HG02943 (cell line): ENCODE data around the gene GPR15.
A peak's percentile ranks its signal among the peaks of the same experiment; 100 is the strongest.

ENCODE experiments used
- ATAC-seq: cut with Tn5 transposase; IDR thresholded peaks from one replicate; pipeline ENCODE4 v1.9.1; 2021; ENCODE audit warnings: mild to moderate bottlenecking, low read depth, moderate library complexity; ENCODE audit not compliant: unreplicated experiment

The GPR15 gene

DNA sequence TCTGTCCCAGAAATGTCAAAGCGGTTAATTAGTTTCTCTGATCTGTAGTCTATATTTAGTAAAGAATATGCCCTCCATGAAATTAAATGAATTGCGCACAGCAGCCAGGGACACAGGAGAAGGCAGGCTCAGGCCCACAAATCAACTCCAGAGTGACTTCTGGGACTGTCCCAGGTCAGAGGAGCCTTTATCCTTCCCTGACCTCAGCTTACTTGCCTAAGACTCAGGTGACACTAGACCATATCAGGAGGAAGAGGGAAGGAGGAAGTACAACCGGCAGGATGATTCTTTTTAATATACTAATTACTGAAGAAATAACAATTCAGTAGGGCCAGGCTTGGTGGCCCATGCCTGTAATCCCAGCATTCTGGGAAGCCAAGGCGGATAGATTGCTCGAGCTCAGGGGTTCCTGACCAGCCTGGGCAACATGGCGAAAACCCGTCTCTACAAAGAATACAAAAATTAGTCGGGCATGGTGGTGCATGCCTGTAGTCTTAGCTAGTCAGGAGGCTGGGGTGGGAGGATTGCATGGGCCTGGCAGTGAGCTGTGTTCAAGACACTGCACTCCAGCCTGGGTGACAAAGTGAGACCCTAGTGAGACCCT, 1.8 kb upstream of the GPR15 start:
- ATAC-seq: no peak

DNA sequence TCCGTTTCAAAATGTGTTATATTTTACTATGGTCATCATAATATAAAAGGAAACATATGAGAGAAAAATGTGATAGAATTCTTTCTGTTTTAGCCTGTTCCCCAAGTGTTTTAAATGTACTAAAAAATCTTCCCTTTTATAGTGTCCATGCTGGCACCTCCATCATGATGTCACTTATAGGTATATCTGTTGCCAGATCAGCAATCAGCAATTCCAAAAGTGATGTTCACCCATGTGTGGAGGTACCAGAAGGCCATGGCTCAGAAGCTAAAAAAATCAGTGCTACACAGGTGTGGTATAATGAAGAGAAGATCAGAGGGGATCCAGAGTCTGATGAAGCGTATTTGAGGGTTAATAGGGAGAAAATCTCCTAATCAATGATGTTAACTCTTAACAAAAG, 1.1 kb upstream of the GPR15 start:
- ATAC-seq: no peak

DNA sequence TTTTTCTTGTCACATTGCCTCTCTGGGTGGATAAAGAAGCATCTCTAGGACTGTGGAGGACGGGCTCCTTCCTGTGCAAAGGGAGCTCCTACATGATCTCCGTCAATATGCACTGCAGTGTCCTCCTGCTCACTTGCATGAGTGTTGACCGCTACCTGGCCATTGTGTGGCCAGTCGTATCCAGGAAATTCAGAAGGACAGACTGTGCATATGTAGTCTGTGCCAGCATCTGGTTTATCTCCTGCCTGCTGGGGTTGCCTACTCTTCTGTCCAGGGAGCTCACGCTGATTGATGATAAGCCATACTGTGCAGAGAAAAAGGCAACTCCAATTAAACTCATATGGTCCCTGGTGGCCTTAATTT, 478 bp downstream of the GPR15 start:
- peak; percentile 6 for ATAC-seq

DNA sequence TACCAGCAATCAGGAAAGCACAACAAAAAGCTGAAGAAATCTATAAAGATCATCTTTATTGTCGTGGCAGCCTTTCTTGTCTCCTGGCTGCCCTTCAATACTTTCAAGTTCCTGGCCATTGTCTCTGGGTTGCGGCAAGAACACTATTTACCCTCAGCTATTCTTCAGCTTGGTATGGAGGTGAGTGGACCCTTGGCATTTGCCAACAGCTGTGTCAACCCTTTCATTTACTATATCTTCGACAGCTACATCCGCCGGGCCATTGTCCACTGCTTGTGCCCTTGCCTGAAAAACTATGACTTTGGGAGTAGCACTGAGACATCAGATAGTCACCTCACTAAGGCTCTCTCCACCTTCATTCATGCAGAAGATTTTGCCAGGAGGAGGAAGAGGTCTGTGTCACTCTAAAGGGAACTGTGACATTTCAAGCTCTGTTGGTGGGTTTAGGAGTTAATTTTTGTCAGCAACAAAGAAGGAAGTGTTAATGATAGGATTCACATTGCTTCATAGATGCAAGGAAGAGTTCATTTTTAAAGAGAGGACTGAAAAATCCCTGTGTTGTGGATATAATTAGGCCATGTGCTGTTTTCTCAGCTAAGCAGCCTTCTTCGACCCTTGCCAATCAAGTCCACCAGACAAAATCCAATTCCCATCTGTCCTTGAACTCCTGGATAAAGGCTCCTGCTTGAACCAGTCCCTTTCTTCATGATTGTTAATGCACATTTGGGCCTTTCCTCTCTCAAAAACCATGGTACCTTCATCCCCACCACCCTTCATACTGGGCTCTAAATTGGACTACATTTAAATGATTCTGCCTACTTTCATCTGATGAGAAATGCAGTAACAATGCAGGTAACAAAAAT, 1.2 kb downstream of the GPR15 start:
- ATAC-seq: no peak

DNA sequence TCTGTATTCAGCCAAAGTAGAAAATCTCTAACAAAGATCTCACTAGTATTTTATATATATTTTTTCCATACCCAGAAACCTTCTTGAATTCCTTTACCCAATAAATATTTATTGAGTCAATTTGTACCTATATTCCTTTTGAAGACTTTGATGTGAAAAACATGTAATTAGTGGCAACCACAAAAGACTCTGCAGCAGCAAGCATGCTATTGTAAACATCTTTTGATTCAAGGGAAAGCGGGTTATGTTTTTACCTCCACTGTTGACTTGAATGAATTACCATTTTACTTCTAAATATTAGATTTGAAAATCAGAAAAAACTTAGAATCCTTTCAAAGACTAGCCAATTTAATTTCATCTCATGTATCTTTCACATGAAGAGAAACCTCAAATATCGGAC, 2.4 kb downstream of the GPR15 start:
- no peak for ATAC-seq

DNA sequence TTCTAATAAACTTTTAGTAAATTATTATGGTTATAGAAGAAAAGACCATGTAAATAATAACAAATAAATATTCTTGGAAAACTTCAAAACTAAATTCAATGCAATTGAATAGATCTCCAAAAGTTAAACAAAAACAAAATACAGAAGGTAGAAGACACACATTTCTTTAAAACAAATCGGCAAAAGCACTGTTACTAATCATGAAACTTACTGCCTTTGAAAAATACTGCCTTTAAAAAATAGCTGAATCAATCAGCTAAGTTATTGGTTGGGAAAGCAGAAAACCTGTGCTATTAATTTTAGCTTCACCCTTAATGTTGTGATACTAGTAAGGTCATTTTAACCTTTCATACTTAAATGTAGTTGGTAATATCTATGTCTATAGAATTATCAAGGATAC, 3.0 kb downstream of the GPR15 start:
- ATAC-seq: no peak

DNA sequence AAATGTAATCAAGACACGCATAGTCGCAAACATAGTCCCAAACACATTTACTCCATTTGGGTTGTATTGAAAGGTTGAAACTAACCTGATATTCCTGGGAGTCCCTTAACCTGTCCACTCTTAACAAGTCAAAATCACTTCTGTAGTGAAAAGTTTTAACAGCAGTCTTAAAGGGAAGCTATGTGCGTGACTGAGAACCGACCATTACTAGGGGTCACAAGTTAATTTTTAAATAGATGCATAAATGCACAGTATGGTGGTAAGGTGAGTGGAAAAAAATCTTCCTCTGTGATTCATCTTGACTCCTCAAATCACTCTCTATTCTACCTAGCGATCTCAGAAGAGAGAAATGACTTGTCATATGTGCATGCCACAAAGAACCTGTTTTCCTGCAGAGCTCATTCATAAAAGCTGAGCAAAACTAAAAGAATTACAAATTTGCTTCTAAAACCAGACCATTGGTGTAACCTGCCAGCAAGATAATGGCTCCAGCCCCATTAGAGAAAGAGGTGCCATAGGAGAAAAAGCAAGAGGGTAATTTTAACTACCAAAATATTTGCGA, 4.8 kb downstream of the GPR15 start:
- ATAC-seq: peak; percentile 68

DNA sequence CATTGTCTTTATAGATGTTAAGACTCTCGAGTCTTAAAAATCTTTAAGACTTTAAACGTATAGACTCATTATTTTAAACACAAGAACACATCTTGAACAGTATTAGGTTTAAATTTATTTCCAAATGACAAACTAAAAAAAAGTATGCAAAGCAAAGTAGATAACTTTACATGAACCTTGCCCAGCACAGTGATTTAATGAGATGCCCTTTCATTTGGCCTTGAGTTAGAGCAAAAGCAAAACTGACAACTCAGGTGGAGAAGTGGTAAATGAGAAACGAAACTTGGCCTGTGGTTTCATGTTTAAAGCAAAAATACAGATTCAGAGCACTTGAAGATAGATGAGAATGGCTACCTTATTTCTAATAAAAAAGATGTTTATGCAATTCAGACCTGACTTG, 8.6 kb downstream of the GPR15 start:
- ATAC-seq: peak; percentile 47

DNA sequence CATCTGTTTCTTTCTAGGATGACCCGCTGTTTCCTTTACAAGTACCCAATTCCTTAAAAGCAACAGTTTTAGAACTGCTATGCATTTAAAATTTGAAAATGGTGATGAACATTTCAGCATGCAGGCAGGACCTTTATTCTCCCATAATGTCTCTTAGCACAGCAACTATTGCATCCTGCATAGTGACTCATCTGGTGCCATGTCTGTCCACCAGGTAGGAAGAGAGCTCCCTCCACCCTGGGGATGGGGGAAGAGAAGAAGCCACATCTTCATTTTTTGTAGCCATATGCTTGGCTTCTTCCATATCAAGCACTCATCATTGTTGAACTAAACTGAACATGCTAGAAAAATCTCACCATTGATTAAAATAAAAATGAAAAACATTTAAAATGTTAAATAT, 9.9 kb downstream of the GPR15 start:
- no peak for ATAC-seq

DNA sequence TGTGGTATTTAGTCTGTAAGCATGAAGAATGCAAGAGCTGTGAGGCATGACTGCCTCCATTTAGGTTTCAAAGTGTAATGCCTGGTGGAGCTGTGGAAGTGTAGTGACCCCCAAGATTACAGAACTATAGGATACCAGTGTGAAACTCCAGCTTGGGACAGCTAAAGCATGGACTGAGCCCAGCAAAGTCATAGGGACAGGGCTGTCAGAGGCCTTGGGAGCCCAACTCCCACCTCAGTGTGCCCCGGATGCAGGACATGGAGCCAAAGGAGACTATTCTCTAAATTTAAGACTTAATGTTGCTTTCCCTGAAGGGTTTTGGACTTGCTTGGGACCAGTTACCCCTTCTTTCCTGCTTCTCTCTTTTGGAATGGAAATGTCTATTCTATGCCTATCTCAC, 10.8 kb downstream of the GPR15 start:
- ATAC-seq: no peak

DNA sequence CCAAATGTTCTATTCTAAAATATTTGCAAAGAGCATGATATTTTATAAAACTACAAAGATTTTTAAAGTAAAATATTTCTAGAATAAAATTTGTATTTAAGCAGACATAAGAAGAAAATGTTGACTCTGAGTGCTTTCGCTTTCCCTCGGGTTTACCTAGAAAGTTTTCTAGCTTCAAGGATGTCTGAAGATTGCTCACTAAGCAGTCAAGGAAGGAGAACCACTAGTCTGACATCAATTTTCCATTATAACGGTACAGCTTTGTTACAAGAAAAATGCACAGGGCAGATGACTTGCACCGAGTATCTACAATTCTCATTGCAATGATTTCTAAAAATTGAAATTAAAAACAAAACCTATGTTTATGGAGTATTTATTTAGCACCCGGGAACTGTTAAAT, 14.2 kb downstream of the GPR15 start:
- ATAC-seq: no peak

DNA sequence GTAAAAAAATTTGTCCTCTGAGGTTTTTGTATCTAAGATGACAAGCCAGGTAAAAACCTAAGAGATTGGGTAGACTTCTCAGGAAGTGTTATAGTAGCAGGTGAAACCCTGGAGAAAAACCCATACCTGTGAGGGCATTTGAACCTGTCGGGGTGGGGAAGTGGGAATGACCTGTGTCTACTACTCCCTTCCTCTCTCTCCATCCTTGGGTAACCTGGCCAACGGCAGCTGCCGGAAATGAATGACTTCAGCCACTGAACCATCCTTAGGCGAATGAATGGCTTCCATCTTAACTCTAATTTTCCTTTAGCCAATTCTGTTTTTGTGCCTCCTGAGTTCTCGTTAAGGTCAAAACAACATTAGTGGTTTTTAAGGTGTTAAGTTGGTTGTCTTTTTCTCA, 16.8 kb downstream of the GPR15 start:
- ATAC-seq: no peak

DNA sequence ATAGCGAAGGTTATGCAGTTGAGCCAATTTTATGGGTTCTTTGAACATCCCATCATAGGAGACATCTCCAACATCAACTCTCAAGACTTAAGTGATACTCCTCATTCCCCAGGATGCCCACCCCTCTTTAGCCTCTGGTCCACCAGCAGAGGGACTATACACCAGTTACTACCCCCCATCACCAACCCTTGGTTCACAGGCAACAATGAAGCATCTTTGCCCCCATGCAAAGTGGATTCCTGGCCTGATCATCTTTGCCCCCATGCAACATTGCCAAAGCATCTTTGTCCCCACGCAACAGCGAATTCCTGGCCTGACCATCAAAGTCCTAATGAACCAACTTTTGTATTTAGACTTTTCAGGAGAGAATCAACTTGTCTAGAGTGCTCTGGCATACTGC, 19.1 kb downstream of the GPR15 start:
- ATAC-seq: no peak

DNA sequence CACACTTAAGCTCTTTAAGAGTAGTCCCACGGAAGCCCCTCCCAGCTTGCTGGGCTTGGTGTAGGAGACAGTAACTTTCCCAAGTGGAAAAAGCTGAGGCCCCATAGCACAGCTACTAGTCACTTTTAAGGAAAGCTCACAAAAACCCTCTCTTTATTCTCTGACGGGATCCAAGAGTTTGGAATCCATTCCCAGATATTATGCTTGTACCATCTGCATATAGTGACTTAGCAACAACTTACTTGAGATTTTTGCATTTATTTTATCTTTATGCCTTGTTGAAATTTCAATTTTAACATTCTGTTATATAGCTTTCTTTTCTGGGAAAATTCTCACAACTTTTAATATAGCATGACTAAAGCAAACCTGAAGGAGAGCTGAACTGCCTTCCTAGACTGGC, 19.5 kb downstream of the GPR15 start:
- no peak for ATAC-seq

DNA sequence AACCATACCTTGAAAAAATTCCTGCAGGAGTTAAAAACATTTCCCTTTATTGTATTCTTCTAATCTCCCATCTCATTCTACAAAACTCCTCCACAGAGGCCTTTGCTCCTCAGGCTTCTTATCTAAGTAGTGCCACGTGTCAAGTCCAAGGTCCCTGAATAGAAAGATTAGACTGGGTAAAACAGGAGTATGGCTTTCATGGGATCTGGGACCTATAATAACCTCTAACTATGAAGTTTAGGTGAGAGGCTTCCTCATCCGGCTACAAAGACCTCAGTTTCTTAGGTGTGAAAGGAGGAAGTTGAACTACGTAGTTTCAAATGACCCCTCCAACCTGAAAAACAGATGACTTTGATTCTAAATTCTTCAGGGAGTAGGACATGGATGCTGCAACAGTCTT, 20.0 kb downstream of the GPR15 start:
- no peak for ATAC-seq

DNA sequence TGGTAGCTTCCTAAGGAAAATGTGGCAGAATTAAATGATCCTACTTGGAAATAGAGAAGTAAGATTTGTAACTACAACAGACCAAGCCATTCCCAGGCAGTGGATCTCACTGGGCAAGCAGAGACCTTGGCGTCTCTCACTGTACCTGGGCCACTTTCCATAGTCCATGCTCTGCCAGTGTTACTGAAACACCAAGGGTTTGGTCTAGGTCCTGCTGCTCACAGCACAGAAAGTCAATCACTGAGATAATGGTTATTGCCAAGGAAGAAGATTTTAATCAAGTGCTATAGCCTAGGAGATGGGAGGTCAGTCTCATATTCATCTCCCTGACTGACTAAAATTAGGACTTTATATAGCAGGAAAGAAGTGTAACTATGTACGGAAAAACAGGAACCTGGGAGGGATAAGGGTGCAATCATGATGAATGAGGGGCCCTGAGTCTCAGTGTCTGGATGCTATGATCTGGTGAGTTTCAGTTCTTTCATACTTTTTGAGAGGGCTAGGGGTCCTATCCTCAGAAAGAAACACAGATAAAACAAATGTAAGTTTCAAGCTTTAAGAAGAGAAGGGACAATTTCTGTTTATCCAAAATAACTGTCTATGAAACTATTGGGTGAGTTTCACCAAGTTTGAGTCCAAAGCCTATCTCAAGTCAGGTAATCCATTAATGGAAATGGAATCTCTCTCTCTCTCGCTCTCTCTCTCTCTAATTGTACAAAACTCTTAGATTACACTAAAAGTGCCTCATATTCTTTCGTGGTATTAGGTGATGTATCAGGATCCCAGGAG, 20.6 kb downstream of the GPR15 start:
- ATAC-seq: no peak

DNA sequence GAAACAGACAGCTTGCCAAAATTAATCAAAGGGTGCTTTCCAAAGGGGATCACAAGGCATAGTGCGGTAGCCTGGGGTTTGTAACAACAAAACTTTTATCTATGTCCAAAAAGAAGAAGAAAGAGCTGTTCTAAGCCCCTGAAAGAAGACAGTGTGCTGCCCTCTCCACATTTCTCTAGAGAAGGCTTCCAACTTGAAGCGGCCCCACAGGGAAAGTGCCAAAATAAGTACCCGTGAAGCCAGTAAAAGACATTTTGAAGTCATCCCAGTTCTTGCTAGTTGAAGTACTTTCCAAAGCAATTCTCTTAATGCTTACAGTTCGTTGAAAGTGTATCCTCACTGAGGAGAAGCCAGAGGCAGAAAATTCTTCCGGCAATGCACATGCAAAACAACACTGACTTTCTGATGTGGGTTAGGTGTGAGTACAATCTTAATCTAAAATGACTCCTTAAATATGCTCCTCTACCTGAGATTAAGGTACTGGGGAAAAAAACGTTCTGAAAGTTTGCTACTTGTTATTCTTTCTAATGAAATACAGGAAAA, 21.3 kb downstream of the GPR15 start:
- ATAC-seq: no peak

DNA sequence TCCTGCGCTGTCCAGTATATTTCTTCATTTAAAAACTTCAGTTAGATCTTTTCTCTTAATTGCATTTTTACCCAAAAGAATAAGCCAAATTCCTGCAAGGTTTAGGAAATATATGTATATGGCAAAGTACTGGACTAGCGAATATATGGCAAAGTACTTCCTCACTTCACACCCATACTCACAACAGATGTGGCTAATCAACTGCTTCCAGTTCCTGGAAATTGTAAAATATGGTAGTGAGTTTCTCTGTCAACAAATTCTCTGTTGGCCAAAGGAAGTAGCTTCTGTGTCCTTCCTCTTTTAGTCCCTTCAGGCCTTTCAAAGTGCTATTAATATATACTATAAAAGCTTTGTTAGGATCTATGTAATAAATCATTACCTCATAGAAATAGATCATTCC, 22.0 kb downstream of the GPR15 start:
- no peak for ATAC-seq

DNA sequence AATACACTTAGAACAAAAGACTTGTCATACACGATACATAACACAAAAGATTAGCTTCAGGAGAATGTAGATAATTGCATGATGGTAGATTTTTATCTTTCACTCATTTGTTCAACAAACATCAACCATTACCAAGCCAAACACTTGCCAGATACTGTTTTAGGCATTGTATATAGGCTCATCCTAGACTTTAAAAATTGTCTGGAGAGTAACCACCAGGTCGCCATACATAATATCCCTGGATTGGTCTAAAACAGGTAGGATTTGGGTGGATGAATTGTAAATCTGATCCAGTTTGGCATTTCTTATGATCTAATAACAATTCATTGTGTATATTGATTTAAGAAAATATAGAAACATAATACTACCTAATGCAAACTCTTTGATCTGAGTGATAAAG, 22.8 kb downstream of the GPR15 start:
- no peak for ATAC-seq

DNA sequence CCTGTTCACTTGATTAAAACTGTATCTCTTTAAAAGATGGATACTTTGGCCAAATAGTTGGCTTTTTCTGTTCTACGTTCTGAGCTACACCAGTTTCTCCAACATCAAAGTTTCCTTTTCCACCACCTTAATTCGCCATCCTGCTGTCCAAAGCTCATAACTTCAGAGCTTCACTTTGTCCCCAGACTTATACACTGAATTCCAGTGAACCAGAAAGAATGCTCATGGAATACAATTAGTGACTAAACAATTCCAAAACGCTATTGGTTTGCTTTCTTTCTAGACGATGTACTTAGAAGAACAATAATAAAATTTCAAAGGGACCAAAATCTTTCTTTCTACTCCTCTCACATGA, 23.2 kb downstream of the GPR15 start:
- ATAC-seq: no peak
